Caco-2 (cell line): Measurements from ENCODE around the gene GRK5. TPM values are rescaled to one million over a fixed set of nuclear protein-coding genes. Genes with fewer than 3 reads are reported as not detected.

ENCODE experiments used
- BruUV-seq: library from RNA; stranded (reverse); fragments of 400-500 nt; replicated peaks from 2 replicates; lab custom pipeline; 2021; lab: Mats Ljungman, UMichigan
- CTCF ChIA-PET: fragments of 300-600 bp; sonication (Branson Sonifier 250); formaldehyde crosslinking; loops from one replicate; lab custom pipeline; 2022; ENCODE audit warnings: antibody characterized with exemption; lab: Charles Lee
- POLR2A ChIA-PET: fragments of 300-600 bp; sonication (Branson Sonifier 250); formaldehyde crosslinking; loops from one replicate; lab custom pipeline; 2022; ENCODE audit warnings: antibody characterized with exemption; lab: Charles Lee
- DNase-seq, 2 experiments: peaks; one replicate each; pipeline versions ENCODE4 v3.0.0 to v3.0.0-alpha.2; 2020 to 2022
- H3K27me3 ChIP-seq: replicated peaks from 2 replicates; pipeline ENCODE4 v1.6.0; 2011; ENCODE audit warnings: low read length; ENCODE audit not compliant: control insufficient read depth, insufficient read depth
- H3K36me3 ChIP-seq: 2 replicates; pipeline ENCODE4 v1.5.1; 2011; ENCODE audit warnings: low read length; ENCODE audit not compliant: control insufficient read depth, insufficient read depth
- H3K4me1 ChIP-seq: fragments of 250-450 bp; sonication (Bioruptor Pico); 2 replicates; pipeline ENCODE4 v1.5.1; 2020; ENCODE audit warnings: mild to moderate bottlenecking
- H3K4me3 ChIP-seq: 2 replicates; pipeline ENCODE4 v1.5.1; 2011; ENCODE audit warnings: low read depth, mild to moderate bottlenecking, control low read depth, low read length
- H3K9me3 ChIP-seq: fragments of 250-450 bp; sonication (Bioruptor Pico); 2 replicates; pipeline ENCODE4 v1.5.1; 2020; ENCODE audit warnings: mild to moderate bottlenecking, moderate library complexity
- H3K27ac Mint-ChIP-seq: one replicate; pipeline ENCODE4 v1.8.0; 2022; ENCODE audit warnings: mixed read lengths; ENCODE audit not compliant: unreplicated experiment
- H3K27me3 Mint-ChIP-seq: one replicate; pipeline ENCODE4 v1.8.0; 2022; ENCODE audit warnings: mixed read lengths; ENCODE audit not compliant: insufficient read depth, unreplicated experiment
- H3K36me3 Mint-ChIP-seq: one replicate; pipeline ENCODE4 v1.8.0; 2022; ENCODE audit warnings: mild to moderate bottlenecking, mixed read lengths; ENCODE audit not compliant: insufficient read depth, unreplicated experiment
- H3K4me1 Mint-ChIP-seq: one replicate; pipeline ENCODE4 v1.8.0; 2022; ENCODE audit warnings: low read depth, mixed read lengths; ENCODE audit not compliant: unreplicated experiment
- H3K4me3 Mint-ChIP-seq: one replicate; pipeline ENCODE4 v1.8.0; 2022; ENCODE audit warnings: mild to moderate bottlenecking, moderate library complexity, mixed read lengths; ENCODE audit not compliant: unreplicated experiment
- H3K9me3 Mint-ChIP-seq: one replicate; pipeline ENCODE4 v1.8.0; 2022; ENCODE audit warnings: mixed read lengths; ENCODE audit not compliant: unreplicated experiment
- CTCF ChIP-seq, 2 experiments: fragments of 200-600 bp in 1 of 2; IDR thresholded peaks; 1 replicate in 1 of 2; 2 replicates in 1 of 2; pipeline versions ENCODE4 v1.5.1 to v1.8.0; 2011 to 2022; ENCODE audit warnings: antibody characterized with exemption in 1 of 2, control low read depth in 1 of 2, inconsistent platforms in 1 of 2, low read depth in 1 of 2, low read length in 1 of 2, mild to moderate bottlenecking in 1 of 2, moderate library complexity in 1 of 2; ENCODE audit not compliant: insufficient read depth in 1 of 2, severe bottlenecking in 1 of 2, unreplicated experiment in 1 of 2
- intact Hi-C: fragments of 100-400 bp; cut with micrococcal nuclease; formaldehyde crosslinking; loops from one replicate; pipeline ENCODE4 v1.10.0; 2022; ENCODE audit not compliant: unreplicated experiment
- total RNA-seq: library from RNA; stranded (reverse); gene quantifications from 2 replicates; pipeline ENCODE4 v1.2.3, GENCODE V29; 2022

The GRK5 gene
- total RNA-seq, 1 experiment from 2014 or later = 7.7 TPM

- no peaks in the 10 kb centered on the region for H3K36me3 ChIP-seq
- DNase-seq = no peak
- Mint-ChIP-seq H3K27ac (no peak overlapping the region), H3K4me3 (no peak overlapping the region), H3K27me3 (no peaks in the 10 kb centered on the region), H3K9me3 (peaks cover 29% of the 10 kb centered on the region), H3K4me1 (peaks cover 9% of the 10 kb centered on the region), H3K36me3 (peaks cover 6% of the 10 kb centered on the region)
- BruUV-seq = no TSS peak
- peaks cover 18% of the 10 kb centered on the region for H3K9me3 ChIP-seq
- no peak for TF ChIP-seq CTCF (IDR thresholded peaks at IDR 0.05; ENCODE audit: insufficient read depth in 1 of 2, low read depth in 1 of 2, low read length in 1 of 2, severe bottlenecking in 1 of 2, unreplicated experiment in 1 of 2)
- CTCF ChIA-PET = interaction anchor here (0.7 kb wide), 1 partner anchor 49 kb away, joined by 3 read pairs; no protein-coding TSS in a partner anchor
- POLR2A ChIA-PET = no interaction called here
- no peak overlapping the region for H3K4me3 ChIP-seq
- no peaks in the 10 kb centered on the region for H3K27me3 ChIP-seq
- no peaks in the 10 kb centered on the region for H3K4me1 ChIP-seq
- intact Hi-C loops = no loop called here
Measured at GRCh38 chr10:119352807-119353206, 145.4 kb downstream of the GRK5 start.

DNA sequence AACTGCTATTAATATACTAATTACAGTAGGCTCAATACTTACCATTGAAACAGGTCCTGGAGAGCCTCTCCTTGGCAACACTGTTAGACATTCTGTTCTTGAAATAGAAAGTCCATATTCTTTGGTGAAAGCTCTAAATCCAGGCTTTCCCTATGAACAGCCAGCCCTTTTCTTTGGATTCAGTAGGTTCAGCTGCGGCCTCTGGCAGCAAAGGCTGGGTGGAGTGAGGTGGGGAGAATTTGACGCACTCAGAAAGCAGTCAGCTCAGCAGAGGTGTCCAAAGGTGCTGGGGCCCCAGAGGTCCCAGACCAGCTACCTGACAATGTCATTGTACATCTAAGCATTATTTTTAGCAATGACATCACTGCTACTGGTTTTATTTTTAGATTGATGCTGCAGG is 146.1 kb downstream of the GRK5 start:
- Mint-ChIP-seq H3K4me1 (peaks cover 9% of the 10 kb centered on the region), H3K27me3 (no peaks in the 10 kb centered on the region), H3K27ac (no peak overlapping the region), H3K9me3 (peaks cover 29% of the 10 kb centered on the region), H3K4me3 (no peak overlapping the region), H3K36me3 (peaks cover 6% of the 10 kb centered on the region)
- no peaks in the 10 kb centered on the region for H3K36me3 ChIP-seq
- H3K27me3 ChIP-seq = no peaks in the 10 kb centered on the region
- intact Hi-C loops = no loop called here
- no TSS peak for BruUV-seq
- TF ChIP-seq CTCF (IDR thresholded peaks at IDR 0.05; ENCODE audit: insufficient read depth in 1 of 2, low read depth in 1 of 2, low read length in 1 of 2, severe bottlenecking in 1 of 2, unreplicated experiment in 1 of 2) = no peak
- ChIA-PET POLR2A (no interaction called here), CTCF (no interaction called here)
- H3K4me1 ChIP-seq = no peaks in the 10 kb centered on the region
- H3K4me3 ChIP-seq = no peak overlapping the region
- H3K9me3 ChIP-seq = peaks cover 18% of the 10 kb centered on the region
- no peak for DNase-seq

GRCh38 chr10:119355930-119356329 is 148.6 kb downstream of the GRK5 start:
- Histone ChIP-seq H3K36me3 (no peaks in the 10 kb centered on the region), H3K4me1 (no peaks in the 10 kb centered on the region), H3K9me3 (peaks cover 18% of the 10 kb centered on the region), H3K27me3 (no peaks in the 10 kb centered on the region), H3K4me3 (no peak overlapping the region)
- ChIA-PET POLR2A (no interaction called here), CTCF (interaction anchor here (0.6 kb wide), 1 partner anchor 101 kb away, joined by 5 read pairs; no protein-coding TSS in a partner anchor)
- TF ChIP-seq CTCF (IDR thresholded peaks at IDR 0.05; ENCODE audit: insufficient read depth in 1 of 2, low read depth in 1 of 2, low read length in 1 of 2, severe bottlenecking in 1 of 2, unreplicated experiment in 1 of 2) = peak; percentile 2 to 51
- H3K4me1 Mint-ChIP-seq = peaks cover 5% of the 10 kb centered on the region
- peaks cover 36% of the 10 kb centered on the region for H3K9me3 Mint-ChIP-seq
- H3K4me3 Mint-ChIP-seq = no peak overlapping the region
- no peaks in the 10 kb centered on the region for H3K27me3 Mint-ChIP-seq
- H3K36me3 Mint-ChIP-seq = no peaks in the 10 kb centered on the region
- no TSS peak for BruUV-seq
- DNase-seq = peak in 1 of 2 experiments; percentile 13
- no peak overlapping the region for H3K27ac Mint-ChIP-seq
- intact Hi-C loops = no loop called here
